Nephron (organoid): ENCODE results near the gene SF3B1.
A peak's percentile ranks its signal among the peaks of the same experiment; 100 is the strongest.

Source experiments
- H3K27ac Mint-ChIP-seq, 3 experiments: 2 replicates each; pipeline ENCODE4 v1.8.0; 2020; ENCODE audit warnings: mixed read lengths in 3 of 3, mild to moderate bottlenecking in 2 of 3, moderate library complexity in 1 of 3
- H3K27me3 Mint-ChIP-seq: 2 replicates; pipeline ENCODE4 v1.8.0; 2021; ENCODE audit warnings: low read depth, mild to moderate bottlenecking, moderate library complexity, mixed read lengths
- H3K36me3 Mint-ChIP-seq: 2 replicates; pipeline ENCODE4 v1.8.0; 2020; ENCODE audit warnings: low read depth, mixed read lengths
- H3K4me1 Mint-ChIP-seq: 2 replicates; pipeline ENCODE4 v1.8.0; 2020; ENCODE audit warnings: mixed read lengths
- H3K4me3 Mint-ChIP-seq, 3 experiments: 2 replicates each; pipeline ENCODE4 v1.8.0; 2020; ENCODE audit warnings: mild to moderate bottlenecking in 3 of 3, mixed read lengths in 3 of 3, moderate library complexity in 2 of 3
- H3K9me3 Mint-ChIP-seq: 2 replicates; pipeline ENCODE4 v1.8.0; 2020; ENCODE audit warnings: mixed read lengths
- CTCF ChIP-seq, 3 experiments: fragments of 200-600 bp; sonication (generic); IDR thresholded peaks; one replicate each; pipeline ENCODE4 v1.5.0; 2021; ENCODE audit warnings: antibody characterized with exemption in 3 of 3; ENCODE audit not compliant: unreplicated experiment in 3 of 3

SF3B1 gene

GRCh38 chr2:197369228-197369932, 65.4 kb downstream of the SF3B1 start:
- Mint-ChIP-seq H3K36me3 (no peaks in the 10 kb centered on the region), H3K4me3 (no peak overlapping the region), H3K27ac (peak overlapping the region; percentile 67 to 91 (median 82)), H3K27me3 (no peaks in the 10 kb centered on the region), H3K9me3 (peaks cover 4% of the 10 kb centered on the region), H3K4me1 (peaks cover 23% of the 10 kb centered on the region)
- no peak for TF ChIP-seq CTCF (IDR thresholded peaks at IDR 0.05; ENCODE audit: unreplicated experiment in 3 of 3)

- H3K27ac Mint-ChIP-seq = peak overlapping the region in 1 of 3 experiments; percentile 19
- no peak overlapping the region for H3K4me3 Mint-ChIP-seq
- H3K27me3 Mint-ChIP-seq = no peaks in the 10 kb centered on the region
- H3K36me3 Mint-ChIP-seq = no peaks in the 10 kb centered on the region
- TF ChIP-seq CTCF (IDR thresholded peaks at IDR 0.05; ENCODE audit: unreplicated experiment in 3 of 3) = no peak
- peaks cover 4% of the 10 kb centered on the region for H3K9me3 Mint-ChIP-seq
- H3K4me1 Mint-ChIP-seq = peaks cover 17% of the 10 kb centered on the region
Measured at GRCh38 chr2:197368412-197368811, 66.4 kb downstream of the SF3B1 start.

- Mint-ChIP-seq H3K27me3 (no peaks in the 10 kb centered on the region), H3K4me1 (peaks cover 5% of the 10 kb centered on the region), H3K9me3 (no peaks in the 10 kb centered on the region), H3K4me3 (no peak overlapping the region), H3K27ac (no peak overlapping the region), H3K36me3 (no peaks in the 10 kb centered on the region)
- TF ChIP-seq CTCF (IDR thresholded peaks at IDR 0.05; ENCODE audit: unreplicated experiment in 3 of 3) = no peak
Measured at GRCh38 chr2:197363998-197364397, 70.8 kb downstream of the SF3B1 start.

- Mint-ChIP-seq H3K4me3 (no peak overlapping the region), H3K27ac (no peak overlapping the region), H3K9me3 (no peaks in the 10 kb centered on the region), H3K27me3 (no peaks in the 10 kb centered on the region), H3K4me1 (peaks cover 5% of the 10 kb centered on the region), H3K36me3 (no peaks in the 10 kb centered on the region)
- TF ChIP-seq CTCF (IDR thresholded peaks at IDR 0.05; ENCODE audit: unreplicated experiment in 3 of 3) = no peak
Measured at GRCh38 chr2:197360744-197361156, 74.1 kb downstream of the SF3B1 start.

GRCh38 chr2:197359859-197360258, 75.0 kb downstream of the SF3B1 start:
- Mint-ChIP-seq H3K27me3 (no peaks in the 10 kb centered on the region), H3K9me3 (no peaks in the 10 kb centered on the region), H3K4me1 (peaks cover 5% of the 10 kb centered on the region), H3K36me3 (no peaks in the 10 kb centered on the region), H3K27ac (no peak overlapping the region), H3K4me3 (no peak overlapping the region)
- no peak for TF ChIP-seq CTCF (IDR thresholded peaks at IDR 0.05; ENCODE audit: unreplicated experiment in 3 of 3)

GRCh38 chr2:197358931-197359330, 75.9 kb downstream of the SF3B1 start:
- Mint-ChIP-seq H3K27ac (no peak overlapping the region), H3K36me3 (no peaks in the 10 kb centered on the region), H3K4me1 (peaks cover 5% of the 10 kb centered on the region), H3K9me3 (no peaks in the 10 kb centered on the region), H3K4me3 (no peak overlapping the region), H3K27me3 (no peaks in the 10 kb centered on the region)
- TF ChIP-seq CTCF (IDR thresholded peaks at IDR 0.05; ENCODE audit: unreplicated experiment in 3 of 3) = no peak
